Measurements from ENCODE around the gene GAMT. TPM values are rescaled to one million over a fixed set of nuclear protein-coding genes. Genes with fewer than 3 reads are reported as not detected.

The GAMT gene
- total and polyA plus RNA-seq, 2 of the 13 experiments (the other 11 are each of a cell fraction or from before 2014, with no cell fraction given) = 115 to 124 TPM

GRCh38 chr19:1384085-1384462 is 17.3 kb downstream of the GAMT start (continued):
- TF ChIP-seq ZNF407 (CRISPR knock-in tag; IDR thresholded peaks at IDR 0.05; ENCODE audit: not compliant biosample characterization) (peak; percentile 4), ZBTB46 (CRISPR knock-in tag; IDR thresholded peaks at IDR 0.05; ENCODE audit: borderline replicate concordance) (no peak), AFF4 (CRISPR knock-in tag; IDR thresholded peaks at IDR 0.05) (0 out of 2 replicates have a peak, but pooled peaks have one; percentile 10), KDM5A (IDR thresholded peaks at IDR 0.05; ENCODE audit: borderline replicate concordance, low read length) (peak; percentile 97; the same call in 1 of the 2 replicates)

All from HepG2 (cell line).